Retinal pigment epithelial cell (primary cell): ENCODE results near the gene SLC26A8.

Source experiments
- DNase-seq: peaks from one replicate; pipeline ENCODE4 v3.0.0-alpha.2; 2010; ENCODE audit warnings: low read depth
- H3K4me3 ChIP-seq: 2 replicates; pipeline ENCODE4 v1.5.1; 2011; ENCODE audit warnings: mild to moderate bottlenecking, low read length, control low read depth, moderate library complexity
- TF ChIP-seq, protein P1 (sequence below): conservative IDR thresholded peaks from 2 replicates; pipeline ENCODE4 v1.5.1; 2011; ENCODE audit warnings: low read depth, low read length, control low read depth, inconsistent platforms

The SLC26A8 gene

GRCh38 chr6:36052097-36052496 lies 27.7 kb upstream of the SLC26A8 start:
- TF ChIP-seq, protein P1, sequence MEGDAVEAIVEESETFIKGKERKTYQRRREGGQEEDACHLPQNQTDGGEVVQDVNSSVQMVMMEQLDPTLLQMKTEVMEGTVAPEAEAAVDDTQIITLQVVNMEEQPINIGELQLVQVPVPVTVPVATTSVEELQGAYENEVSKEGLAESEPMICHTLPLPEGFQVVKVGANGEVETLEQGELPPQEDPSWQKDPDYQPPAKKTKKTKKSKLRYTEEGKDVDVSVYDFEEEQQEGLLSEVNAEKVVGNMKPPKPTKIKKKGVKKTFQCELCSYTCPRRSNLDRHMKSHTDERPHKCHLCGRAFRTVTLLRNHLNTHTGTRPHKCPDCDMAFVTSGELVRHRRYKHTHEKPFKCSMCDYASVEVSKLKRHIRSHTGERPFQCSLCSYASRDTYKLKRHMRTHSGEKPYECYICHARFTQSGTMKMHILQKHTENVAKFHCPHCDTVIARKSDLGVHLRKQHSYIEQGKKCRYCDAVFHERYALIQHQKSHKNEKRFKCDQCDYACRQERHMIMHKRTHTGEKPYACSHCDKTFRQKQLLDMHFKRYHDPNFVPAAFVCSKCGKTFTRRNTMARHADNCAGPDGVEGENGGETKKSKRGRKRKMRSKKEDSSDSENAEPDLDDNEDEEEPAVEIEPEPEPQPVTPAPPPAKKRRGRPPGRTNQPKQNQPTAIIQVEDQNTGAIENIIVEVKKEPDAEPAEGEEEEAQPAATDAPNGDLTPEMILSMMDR, result no peak
- no peak overlapping the region for H3K4me3 ChIP-seq
- no peak for DNase-seq

DNA sequence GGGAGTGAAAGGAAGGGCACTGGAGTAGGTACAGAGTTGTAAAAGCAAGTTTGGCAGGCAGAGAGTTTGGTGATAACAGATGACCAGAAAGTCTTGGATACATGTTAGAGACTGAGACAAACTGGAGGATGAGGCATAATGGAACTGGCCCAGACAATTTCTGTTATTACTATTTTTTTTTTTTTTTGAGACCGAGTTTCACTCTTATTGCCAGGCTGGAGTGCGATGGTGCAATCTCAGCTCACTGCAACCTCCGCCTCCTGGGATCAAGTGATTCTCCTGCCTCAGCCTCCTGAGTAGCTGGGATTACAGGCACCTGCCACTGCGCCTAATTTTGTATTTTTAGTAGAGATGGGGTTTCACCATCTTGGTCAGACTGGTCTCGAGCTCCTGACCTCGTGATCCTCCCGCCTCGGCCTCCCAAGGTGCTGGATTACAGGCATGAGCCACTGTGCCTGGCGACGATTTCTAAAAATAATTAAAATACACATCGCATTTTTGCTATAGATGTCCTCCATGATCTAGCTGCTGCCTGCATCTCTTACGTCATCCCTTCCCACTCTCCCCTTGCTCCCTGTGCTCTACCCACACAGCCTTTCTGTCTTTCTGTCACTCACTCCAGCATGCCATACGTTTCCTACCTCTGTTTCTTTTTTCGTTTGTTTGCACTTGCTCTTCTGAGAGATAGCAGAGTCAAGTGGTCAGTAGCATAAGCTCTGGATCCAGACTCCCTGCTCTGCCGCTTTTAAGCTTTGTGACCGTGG lies 26.7 kb upstream of the SLC26A8 start:
- no peak overlapping the region for H3K4me3 ChIP-seq
- no peak for DNase-seq
- TF ChIP-seq, protein P1, result no peak

DNA sequence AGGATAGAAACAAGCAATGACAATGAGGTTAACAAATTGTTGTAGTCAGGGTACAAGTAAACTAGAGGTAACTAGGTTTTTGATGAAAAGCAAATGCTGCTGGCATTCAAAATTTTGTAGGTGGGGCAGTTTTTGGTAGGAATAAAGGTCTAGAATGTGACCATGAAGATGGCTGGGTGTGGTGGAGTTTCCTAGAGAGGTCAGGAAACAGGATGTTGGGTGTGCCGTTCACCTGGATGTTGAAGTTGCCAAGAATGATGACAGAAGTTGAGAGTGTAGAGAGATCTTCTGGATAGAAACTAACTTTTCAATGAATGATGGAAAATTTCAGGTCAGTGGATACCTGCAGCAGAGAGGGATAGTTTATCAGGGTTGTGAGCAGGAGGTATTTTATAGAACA lies 25.9 kb upstream of the SLC26A8 start:
- H3K4me3 ChIP-seq, result no peak overlapping the region
- TF ChIP-seq, protein P1, result no peak
- DNase-seq, result no peak

- DNase-seq, result no peak
- no peak overlapping the region for H3K4me3 ChIP-seq
- TF ChIP-seq, protein P1, result no peak
Observed at GRCh38 chr6:36049582-36049981, 25.1 kb upstream of the SLC26A8 start.

DNA sequence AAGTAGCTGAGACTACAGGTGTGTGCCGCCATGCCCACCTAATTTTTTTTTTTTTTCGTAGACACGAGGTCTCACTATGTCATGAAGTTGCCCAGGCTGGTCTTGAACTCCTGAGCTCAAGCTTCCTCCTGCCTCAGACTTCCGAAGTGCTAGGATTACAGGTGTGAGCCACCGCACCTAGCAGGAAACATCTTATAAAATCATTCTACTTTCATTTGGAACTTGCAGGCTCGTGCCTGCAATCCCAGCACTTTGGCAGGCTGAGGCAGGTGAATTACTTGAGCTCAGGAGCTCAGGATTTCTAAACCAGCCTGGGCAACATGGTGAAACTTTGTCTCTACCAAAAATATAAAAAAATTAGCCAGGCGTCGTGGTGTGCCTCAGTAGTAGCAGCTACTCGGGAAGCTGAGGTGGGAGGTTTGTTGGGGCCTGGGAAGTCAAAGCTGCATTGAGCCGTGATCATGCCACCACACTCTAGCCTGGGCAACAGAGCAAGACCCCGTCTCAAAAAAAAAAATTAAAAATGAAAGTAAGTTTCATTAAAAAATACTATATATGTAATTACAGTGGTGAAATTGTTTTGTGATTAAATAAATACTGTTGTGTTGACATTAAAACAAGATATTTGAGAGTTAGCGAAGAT lies 18.3 kb upstream of the SLC26A8 start:
- no peak for DNase-seq
- TF ChIP-seq, protein P1, result no peak
- no peak overlapping the region for H3K4me3 ChIP-seq

- no peak for DNase-seq
- TF ChIP-seq, protein P1, result no peak
- no peak overlapping the region for H3K4me3 ChIP-seq
Observed at GRCh38 chr6:36040958-36041357, 16.5 kb upstream of the SLC26A8 start.

GRCh38 chr6:36039112-36039511 lies 14.7 kb upstream of the SLC26A8 start:
- no peak for DNase-seq
- TF ChIP-seq, protein P1, result no peak
- no peak overlapping the region for H3K4me3 ChIP-seq
